Liver (tissue), 9 donors: ENCODE results near the gene PNCK. TPM values are rescaled to one million over a fixed set of nuclear protein-coding genes. Genes with fewer than 3 reads are reported as not detected.

ENCODE experiments used
- DNase-seq: peaks from one replicate; pipeline ENCODE4 v3.0.0-alpha.2; 2017; ENCODE audit warnings: low spot score
- H3K27ac ChIP-seq, 2 donors: one replicate each; pipeline ENCODE4 v1.7.0; 2013; ENCODE audit warnings: inconsistent platforms in 2 of 2, low read length in 2 of 2, control low read depth in 1 of 2, low read depth in 1 of 2, mild to moderate bottlenecking in 1 of 2
- H3K27me3 ChIP-seq, 4 donors: one replicate each; pipeline versions ENCODE4 v1.6.1 to v1.7.0; 2013; ENCODE audit warnings: low read length in 3 of 4, inconsistent platforms in 1 of 4, mild to moderate bottlenecking in 1 of 4, moderate library complexity in 1 of 4; ENCODE audit not compliant: control insufficient read depth in 4 of 4, insufficient read depth in 4 of 4
- H3K36me3 ChIP-seq, 4 donors: one replicate each; pipeline versions ENCODE4 v1.6.1 to v1.7.0; 2013; ENCODE audit warnings: low read length in 3 of 4, mild to moderate bottlenecking in 3 of 4, low read depth in 1 of 4, moderate library complexity in 1 of 4; ENCODE audit not compliant: control insufficient read depth in 4 of 4, insufficient read depth in 3 of 4
- H3K4me1 ChIP-seq, 4 donors: one replicate each; pipeline versions ENCODE4 v1.6.1 to v1.7.0; 2013; ENCODE audit warnings: low read length in 3 of 4, mild to moderate bottlenecking in 3 of 4, moderate library complexity in 1 of 4; ENCODE audit not compliant: control insufficient read depth in 4 of 4, insufficient read depth in 4 of 4
- H3K4me3 ChIP-seq, 3 donors: one replicate each; pipeline versions ENCODE4 v1.6.1 to v1.7.0; 2013; ENCODE audit warnings: low read length in 3 of 3, control low read depth in 1 of 3, low read depth in 1 of 3, mild to moderate bottlenecking in 1 of 3
- H3K9ac ChIP-seq, 2 donors: one replicate each; pipeline ENCODE4 v1.7.0; 2013; ENCODE audit warnings: low read length in 2 of 2, mild to moderate bottlenecking in 2 of 2, moderate library complexity in 2 of 2, control low read depth in 1 of 2, low read depth in 1 of 2
- H3K9me3 ChIP-seq, 4 donors: one replicate each; pipeline versions ENCODE4 v1.6.1 to v1.7.0; 2013; ENCODE audit warnings: low read length in 3 of 4; ENCODE audit not compliant: control insufficient read depth in 4 of 4
- ATF3 ChIP-seq: IDR thresholded peaks from 2 replicates; pipeline ENCODE4 v1.6.1; 2016; ENCODE audit warnings: antibody characterized with exemption
- CTCF ChIP-seq: fragments of 150-350 bp; IDR thresholded peaks from 2 replicates; pipeline ENCODE4 v1.5.1; 2017; ENCODE audit warnings: improper control_type of control experiment, low read depth, low read length; ENCODE audit not compliant: missing input control
- EGR1 ChIP-seq, 2 donors: IDR thresholded peaks; 2 replicates each; pipeline ENCODE4 v1.6.1; 2016 to 2018; ENCODE audit warnings: antibody characterized with exemption in 2 of 2, low read depth in 2 of 2
- FOXA1 ChIP-seq: IDR thresholded peaks from 2 replicates; pipeline ENCODE4 v1.6.1; 2016; ENCODE audit warnings: antibody characterized with exemption
- FOXA2 ChIP-seq: IDR thresholded peaks from 2 replicates; pipeline ENCODE4 v1.6.1; 2016; ENCODE audit warnings: antibody characterized with exemption
- GABPA ChIP-seq, 2 donors: IDR thresholded peaks in 1 of 2; conservative IDR thresholded peaks in 1 of 2; 2 replicates each; pipeline ENCODE4 v1.6.1; 2016; ENCODE audit warnings: antibody characterized with exemption in 2 of 2, mild to moderate bottlenecking in 1 of 2, moderate library complexity in 1 of 2
- HNF4A ChIP-seq, 2 donors: conservative IDR thresholded peaks; 2 replicates each; pipeline ENCODE4 v1.6.1; 2016; ENCODE audit warnings: antibody characterized with exemption in 2 of 2, mild to moderate bottlenecking in 2 of 2
- HNF4G ChIP-seq: IDR thresholded peaks from 2 replicates; pipeline ENCODE4 v1.6.1; 2016; ENCODE audit warnings: antibody characterized with exemption
- JUND ChIP-seq, 2 donors: IDR thresholded peaks; 2 replicates each; pipeline ENCODE4 v1.6.1; 2016; ENCODE audit warnings: antibody characterized with exemption in 2 of 2
- MAX ChIP-seq: IDR thresholded peaks from 2 replicates; pipeline ENCODE4 v1.6.1; 2016; ENCODE audit warnings: antibody characterized with exemption
- NR2F2 ChIP-seq: IDR thresholded peaks from 2 replicates; pipeline ENCODE4 v1.6.1; 2016; ENCODE audit warnings: antibody characterized with exemption
- RAD21 ChIP-seq, 2 donors: IDR thresholded peaks; 2 replicates each; pipeline ENCODE4 v1.6.1; 2016; ENCODE audit warnings: antibody characterized with exemption in 2 of 2, mild to moderate bottlenecking in 2 of 2
- REST ChIP-seq: IDR thresholded peaks from 2 replicates; pipeline ENCODE4 v1.6.1; 2016; ENCODE audit warnings: antibody characterized with exemption, mild to moderate bottlenecking
- RXRA ChIP-seq, 2 donors: IDR thresholded peaks; 2 replicates each; pipeline ENCODE4 v1.6.1; 2017 to 2018; ENCODE audit warnings: antibody characterized with exemption in 2 of 2, mild to moderate bottlenecking in 1 of 2
- SP1 ChIP-seq: IDR thresholded peaks from 2 replicates; pipeline ENCODE4 v1.6.1; 2018; ENCODE audit warnings: antibody characterized with exemption, mild to moderate bottlenecking
- TAF1 ChIP-seq: conservative IDR thresholded peaks from 2 replicates; pipeline ENCODE4 v1.6.1; 2016; ENCODE audit warnings: antibody characterized with exemption, mild to moderate bottlenecking
- YY1 ChIP-seq: IDR thresholded peaks from 2 replicates; pipeline ENCODE4 v1.6.1; 2016; ENCODE audit warnings: antibody characterized with exemption, mild to moderate bottlenecking
- WGBS: extraction: QIAGEN DNeasy Blood & Tissue Kit; methylation state at CpG from one replicate; pipeline ENCODE4 v1.1.7; 2013; 5-methylcytosine and 5-hydroxymethylcytosine counted together
- polyA plus RNA-seq, 2 donors: library from polyadenylated mRNA; stranded (reverse) in 1 of 2; unstranded in 1 of 2; fragments of 200-250 nt in 1 of 2; fragments of >200 nt in 1 of 2; fragmentation: Nextera tagmentation in 1 of 2; extraction: Ambion mirVana in 1 of 2; gene quantifications; one replicate each; pipeline versions ENCODE4 v1.2.1 to v1.2.3, GENCODE V29; 2013 to 2015
- total RNA-seq, 2 donors: library from RNA; depleted of rRNA; stranded (reverse); fragments of >200 nt; gene quantifications; one replicate each; pipeline ENCODE4 v1.2.3, GENCODE V29; 2014
- donor health status: healthy.
- donor health status: healthy.
- donor health status: healthy.
- donor health status: healthy.
- donor health status: healthy.

The PNCK gene
- total and polyA plus RNA-seq, 4 donors = 0.02 to 0.17 TPM; not detected in 2

GRCh38 chrX:153638041-153638371 lies 35.6 kb downstream of the PNCK start:
- no peak overlapping the region for H3K4me3 ChIP-seq
- H3K27me3 ChIP-seq = peaks cover 0 to 2% (median under 1%) of the 10 kb centered on the region in 4 donors
- H3K27ac ChIP-seq = no peak overlapping the region
- no peak for TF ChIP-seq GABPA (IDR thresholded peaks at IDR 0.05 in 1 of 2, conservative IDR thresholded peaks at IDR 0.05 in 1 of 2)
- TF ChIP-seq MAX = no peak
- no peak for TF ChIP-seq FOXA2
- TF ChIP-seq HNF4G = no peak
- no peak for TF ChIP-seq YY1
- no peak for TF ChIP-seq TAF1
- TF ChIP-seq SP1 = no peak
- no peak overlapping the region for H3K9ac ChIP-seq
- no peak for DNase-seq
- no peaks in the 10 kb centered on the region for H3K9me3 ChIP-seq
- H3K4me1 ChIP-seq = peaks cover 0 to 6% (median 3%) of the 10 kb centered on the region in 4 donors
- no peaks in the 10 kb centered on the region for H3K36me3 ChIP-seq
- WGBS = 87% methylated on average over 6 of the region's 6 CpGs

- WGBS = 76% methylated on average over 26 of the region's 27 CpGs
- H3K4me1 ChIP-seq = peaks cover 0 to 6% (median 3%) of the 10 kb centered on the region in 4 donors
- H3K27me3 ChIP-seq = peaks cover 0 to 2% (median 0%) of the 10 kb centered on the region in 4 donors
- H3K9me3 ChIP-seq = no peaks in the 10 kb centered on the region
- no peak overlapping the region for H3K4me3 ChIP-seq
- TF ChIP-seq REST (no peak), TAF1 (no peak), HNF4G (no peak), NR2F2 (no peak), FOXA2 (no peak), CTCF (no peak), ATF3 (no peak), EGR1 (IDR thresholded peaks at IDR 0.05; ENCODE audit: low read depth in 2 of 2) (no peak), GABPA (IDR thresholded peaks at IDR 0.05 in 1 of 2, conservative IDR thresholded peaks at IDR 0.05 in 1 of 2) (no peak), HNF4A (conservative IDR thresholded peaks at IDR 0.05) (no peak), RAD21 (IDR thresholded peaks at IDR 0.05) (no peak), SP1 (no peak), JUND (IDR thresholded peaks at IDR 0.05) (no peak), YY1 (no peak), RXRA (IDR thresholded peaks at IDR 0.05) (no peak), FOXA1 (no peak), MAX (no peak)
- no peak for DNase-seq
- no peak overlapping the region for H3K27ac ChIP-seq
- H3K9ac ChIP-seq = no peak overlapping the region
- no peaks in the 10 kb centered on the region for H3K36me3 ChIP-seq
These were observed 36.2 kb downstream of the PNCK start for GRCh38 chrX:153637121-153638040.
